A673 (cell line): ENCODE measurements around the gene SLC2A3. TPM values are rescaled to one million over a fixed set of nuclear protein-coding genes. Genes with fewer than 3 reads are reported as not detected.
"Not testable (repeated sequence)": the region's sequence is repeated elsewhere in the genome, so short reads cannot be mapped to it uniquely, and the experiment has no call there.

Source experiments
- BruUV-seq: library from RNA; stranded (reverse); fragments of 400-500 nt; replicated peaks from 2 replicates; lab custom pipeline; 2021; lab: Mats Ljungman, UMichigan
- CTCF ChIA-PET: fragments of 300-600 bp; sonication (Branson Sonifier 250); formaldehyde crosslinking; loops from one replicate; lab custom pipeline; 2022; ENCODE audit warnings: antibody characterized with exemption; lab: Charles Lee
- POLR2A ChIA-PET: fragments of 300-600 bp; sonication (Branson Sonifier 250); formaldehyde crosslinking; loops from one replicate; lab custom pipeline; 2022; ENCODE audit warnings: antibody characterized with exemption; ENCODE audit not compliant: low non-redundant PET; lab: Charles Lee
- DNase-seq: peaks from one replicate; pipeline ENCODE4 v3.0.0-alpha.2; 2015; ENCODE audit warnings: low spot score
- H3K27ac ChIP-seq: fragments of 200-600 bp; sonication (generic); 2 replicates; pipeline ENCODE4 v1.5.1; 2016; ENCODE audit warnings: mixed run types, low read depth, mild to moderate bottlenecking, mixed read lengths, antibody characterized with exemption, low read length; ENCODE audit not compliant: poor library complexity, severe bottlenecking
- H3K27me3 ChIP-seq: fragments of 200-600 bp; sonication (generic); replicated peaks from 2 replicates; pipeline ENCODE4 v1.6.1; 2017; ENCODE audit warnings: mixed run types, low read depth, mild to moderate bottlenecking, mixed read lengths, antibody characterized with exemption, low read length; ENCODE audit not compliant: insufficient read depth, poor library complexity
- H3K36me3 ChIP-seq: fragments of 200-600 bp; sonication (generic); 2 replicates; pipeline ENCODE4 v1.6.1; 2016; ENCODE audit warnings: mixed run types, mild to moderate bottlenecking, mixed read lengths, antibody characterized with exemption, low read length; ENCODE audit not compliant: insufficient read depth, poor library complexity, severe bottlenecking
- H3K4me1 ChIP-seq: fragments of 200-600 bp; sonication (generic); 2 replicates; pipeline ENCODE4 v1.6.1; 2017; ENCODE audit warnings: mixed run types, mild to moderate bottlenecking, mixed read lengths, antibody characterized with exemption, low read length; ENCODE audit not compliant: insufficient read depth, poor library complexity, severe bottlenecking
- H3K4me3 ChIP-seq: fragments of 200-600 bp; sonication (generic); 2 replicates; pipeline ENCODE4 v1.5.1; 2016; ENCODE audit warnings: low read depth, mixed run types, mild to moderate bottlenecking, mixed read lengths, low read length; ENCODE audit not compliant: poor library complexity, severe bottlenecking
- H3K9me3 ChIP-seq: fragments of 200-600 bp; sonication (generic); 2 replicates; pipeline ENCODE4 v1.6.1; 2016; ENCODE audit warnings: mixed run types, low read depth, mild to moderate bottlenecking, mixed read lengths, antibody characterized with exemption, low read length; ENCODE audit not compliant: poor library complexity, severe bottlenecking
- CTCF ChIP-seq: fragments of 300-800, 200-600 bp; sonication (generic); conservative IDR thresholded peaks from 2 replicates; pipeline ENCODE4 v1.5.1; 2017; ENCODE audit warnings: low read depth, mild to moderate bottlenecking, antibody characterized with exemption, low read length, moderate library complexity, mixed read lengths
- EZH2 ChIP-seq: fragments of 200-600 bp; sonication (generic); IDR thresholded peaks from 2 replicates; pipeline ENCODE4 v1.6.1; 2017; ENCODE audit warnings: borderline replicate concordance, low read depth, mild to moderate bottlenecking, mixed read lengths, antibody characterized with exemption, low read length; ENCODE audit not compliant: poor library complexity, severe bottlenecking
- intact Hi-C: fragments of 100-400 bp; cut with micrococcal nuclease; formaldehyde crosslinking; loops from one replicate; pipeline ENCODE4 v1.10.0; 2022; ENCODE audit not compliant: unreplicated experiment
- total RNA-seq: library from RNA; stranded (reverse); gene quantifications from 2 replicates; pipeline ENCODE4 v1.2.3, GENCODE V29; 2021

Gene SLC2A3
- total RNA-seq, 1 experiment from 2014 or later: 30.2 TPM

- no peak overlapping the region for H3K27ac ChIP-seq
- H3K4me3 ChIP-seq: no peak overlapping the region
- no peaks in the 10 kb centered on the region for H3K9me3 ChIP-seq
- TF ChIP-seq EZH2: no peak
- TF ChIP-seq CTCF: no peak
- ChIA-PET POLR2A (interaction anchor here (0.6 kb wide), 1 partner anchor 11 kb away, joined by 3 read pairs; no protein-coding TSS in a partner anchor), CTCF (no interaction called here)
- BruUV-seq: no TSS peak
- no peak for DNase-seq
- intact Hi-C loops: no loop called here
- no peaks in the 10 kb centered on the region for H3K27me3 ChIP-seq
- no peaks in the 10 kb centered on the region for H3K4me1 ChIP-seq
- H3K36me3 ChIP-seq: peaks cover 17% of the 10 kb centered on the region
Observed at GRCh38 chr12:7917392-7918267, 18.4 kb downstream of the SLC2A3 start.

GRCh38 chr12:7916936-7917335, 19.1 kb downstream of the SLC2A3 start:
- no peak overlapping the region for H3K4me3 ChIP-seq
- no peak for TF ChIP-seq EZH2
- no peak for TF ChIP-seq CTCF
- no peaks in the 10 kb centered on the region for H3K9me3 ChIP-seq
- no peaks in the 10 kb centered on the region for H3K27me3 ChIP-seq
- ChIA-PET POLR2A (no interaction called here), CTCF (no interaction called here)
- H3K36me3 ChIP-seq: peaks cover 10% of the 10 kb centered on the region
- no peak for DNase-seq
- BruUV-seq: no TSS peak
- intact Hi-C loops: no loop called here
- no peaks in the 10 kb centered on the region for H3K4me1 ChIP-seq
- no peak overlapping the region for H3K27ac ChIP-seq

- no peak for TF ChIP-seq EZH2
- TF ChIP-seq CTCF: no peak
- ChIA-PET CTCF (no interaction called here), POLR2A (no interaction called here)
- intact Hi-C loops: no loop called here
- Histone ChIP-seq H3K27me3 (no peaks in the 10 kb centered on the region), H3K36me3 (peaks cover 7% of the 10 kb centered on the region), H3K4me3 (no peak overlapping the region), H3K9me3 (no peaks in the 10 kb centered on the region), H3K27ac (no peak overlapping the region), H3K4me1 (no peaks in the 10 kb centered on the region)
- no peak for DNase-seq
- no TSS peak for BruUV-seq
Observed at GRCh38 chr12:7915661-7916403, 20.2 kb downstream of the SLC2A3 start.

GRCh38 chr12:7910106-7910505, 25.9 kb downstream of the SLC2A3 start:
- CTCF ChIA-PET, H3K36me3 ChIP-seq, intact Hi-C loops, H3K27ac ChIP-seq, H3K27me3 ChIP-seq, DNase-seq, BruUV-seq, H3K4me3 ChIP-seq, POLR2A ChIA-PET, H3K9me3 ChIP-seq: not testable (repeated sequence)
- peaks cover 15% of the 10 kb centered on the region for H3K4me1 ChIP-seq
